Common myeloid progenitor, CD34-positive (primary cell): ENCODE measurements around the gene SRRM3.
"Not testable (repeated sequence)": the region's sequence is repeated elsewhere in the genome, so short reads cannot be mapped to it uniquely, and the experiment has no call there.

Experiments used
- CTCF ChIA-PET: fragments of 350-600 bp; sonication (Branson Sonifier 250); formaldehyde crosslinking; loops from one replicate; lab custom pipeline; 2021; ENCODE audit warnings: antibody characterized with exemption; lab: Charles Lee
- POLR2A ChIA-PET: fragments of 350-600 bp; sonication (Branson Sonifier 250); formaldehyde crosslinking; loops from one replicate; lab custom pipeline; 2021; ENCODE audit warnings: antibody characterized with exemption; lab: Charles Lee
- DNase-seq, 3 donors: peaks; one replicate each; pipeline versions ENCODE4 v3.0.0 to v3.0.0-alpha.2; 2013
- H3K27ac ChIP-seq, 2 experiments: 1 replicate in 1 of 2; 2 replicates in 1 of 2; pipeline ENCODE4 v1.7.0; 2013; ENCODE audit warnings: inconsistent platforms in 2 of 2, low read length in 2 of 2, mild to moderate bottlenecking in 2 of 2, low read depth in 1 of 2, moderate library complexity in 1 of 2; ENCODE audit not compliant: severe bottlenecking in 2 of 2, insufficient read depth in 1 of 2, poor library complexity in 1 of 2
- H3K27me3 ChIP-seq, 5 experiments: replicated peaks in 2 of 5; 1 replicate in 3 of 5; 2 replicates in 2 of 5; pipeline versions ENCODE4 v1.6.1 to v1.7.0; 2013; ENCODE audit warnings: low read length in 4 of 5, mild to moderate bottlenecking in 2 of 5, moderate library complexity in 2 of 5, inconsistent platforms in 1 of 5; ENCODE audit not compliant: insufficient read depth in 5 of 5, control insufficient read depth in 4 of 5
- H3K36me3 ChIP-seq, 4 experiments: 1 replicate in 2 of 4; 2 replicates in 2 of 4; pipeline versions ENCODE4 v1.6.1 to v1.7.0; 2013; ENCODE audit warnings: low read length in 3 of 4, control low read depth in 1 of 4, mild to moderate bottlenecking in 1 of 4; ENCODE audit not compliant: control insufficient read depth in 4 of 4, insufficient read depth in 4 of 4
- H3K4me1 ChIP-seq, 4 experiments: 1 replicate in 3 of 4; 2 replicates in 1 of 4; pipeline versions ENCODE4 v1.6.1 to v1.7.1; 2013; ENCODE audit warnings: low read length in 3 of 4, mild to moderate bottlenecking in 3 of 4, control low read depth in 1 of 4, inconsistent platforms in 1 of 4, moderate library complexity in 1 of 4; ENCODE audit not compliant: control insufficient read depth in 4 of 4, insufficient read depth in 4 of 4; ENCODE audit errors: control extremely low read depth in 1 of 4
- H3K4me3 ChIP-seq, 7 experiments: 1 replicate in 4 of 7; 2 replicates in 3 of 7; pipeline versions ENCODE4 v1.5.1 to v1.7.0; 2013; ENCODE audit warnings: mild to moderate bottlenecking in 7 of 7, low read length in 6 of 7, moderate library complexity in 6 of 7, inconsistent platforms in 2 of 7, low read depth in 2 of 7, control low read depth in 1 of 7; ENCODE audit not compliant: insufficient read depth in 4 of 7, control insufficient read depth in 1 of 7; ENCODE audit errors: extremely low read depth in 1 of 7
- H3K9me3 ChIP-seq, 5 experiments: 1 replicate in 4 of 5; 2 replicates in 1 of 5; pipeline versions ENCODE4 v1.6.1 to v1.7.1; 2013; ENCODE audit warnings: low read length in 4 of 5, mild to moderate bottlenecking in 2 of 5, inconsistent platforms in 1 of 5, low read depth in 1 of 5, moderate library complexity in 1 of 5; ENCODE audit not compliant: control insufficient read depth in 4 of 5, insufficient read depth in 2 of 5; ENCODE audit errors: control extremely low read depth in 1 of 5
- WGBS: methylation state at CpG from one replicate; pipeline ENCODE4 v1.1.5; 2013; ENCODE audit not compliant: insufficient coverage; 5-methylcytosine and 5-hydroxymethylcytosine counted together

SRRM3 gene

DNA sequence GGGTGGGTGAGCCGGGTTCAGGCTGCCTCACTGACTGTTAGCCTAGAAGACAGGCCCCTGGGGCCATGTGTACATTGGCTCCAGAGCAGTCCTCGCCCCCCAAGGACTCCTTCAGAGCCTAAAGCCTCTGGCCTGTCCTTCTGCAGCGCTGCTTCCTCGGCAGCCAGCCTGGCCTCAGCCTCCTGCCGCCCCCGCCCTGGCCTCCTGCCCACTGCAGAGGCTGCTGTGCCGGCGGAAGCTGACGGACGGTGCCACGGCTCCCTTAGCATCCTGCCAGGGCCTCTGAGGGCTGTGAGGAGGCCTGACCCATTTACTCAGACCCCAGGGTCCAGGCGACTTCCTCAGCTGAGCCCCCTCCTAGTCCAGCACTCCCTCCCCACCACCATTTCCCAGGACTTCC lies 4.9 kb downstream of the SRRM3 start:
- H3K27me3 ChIP-seq: peaks cover 0 to 32% (median 3%) of the 10 kb centered on the region in 5 experiments
- DNase-seq: no peak
- WGBS: 69% methylated on average over 12 of the region's 12 CpGs
- peaks cover 0 to 6% (median 2%) of the 10 kb centered on the region in 4 experiments for H3K4me1 ChIP-seq
- H3K36me3 ChIP-seq: no peaks in the 10 kb centered on the region
- H3K4me3 ChIP-seq: no peak overlapping the region
- H3K9me3 ChIP-seq: no peaks in the 10 kb centered on the region
- no peak overlapping the region for H3K27ac ChIP-seq
- ChIA-PET CTCF (interaction anchor here (0.5 to 1.2 kb wide), 2 partner anchors 9 to 83 kb away, joined by 3 to 4 read pairs; no protein-coding TSS in a partner anchor), POLR2A (no interaction called here)

DNA sequence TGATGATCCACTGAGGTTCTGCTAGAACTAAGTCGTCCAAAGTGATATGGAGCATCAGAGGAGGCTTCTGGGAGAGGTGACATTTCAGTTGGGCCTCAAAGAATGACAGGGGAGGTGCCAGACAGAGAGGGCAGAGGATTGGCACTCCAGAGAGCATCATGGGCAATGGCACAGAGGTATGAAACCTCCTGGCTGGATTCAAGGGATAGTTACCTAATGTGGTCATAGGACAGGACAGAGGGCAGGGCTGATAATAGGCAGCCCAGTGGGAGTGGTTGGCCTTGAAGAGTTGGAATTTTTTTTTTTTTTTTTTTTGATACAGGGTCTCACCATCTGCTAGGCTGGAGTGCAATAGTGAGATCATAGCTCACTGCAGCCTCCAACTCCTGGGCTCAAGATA lies 7.6 kb downstream of the SRRM3 start:
- Histone ChIP-seq H3K36me3 (no peaks in the 10 kb centered on the region), H3K9me3 (no peaks in the 10 kb centered on the region), H3K27me3 (peaks cover 0 to 23% (median 6%) of the 10 kb centered on the region in 5 experiments), H3K4me3 (no peak overlapping the region), H3K27ac (no peak overlapping the region), H3K4me1 (no peaks in the 10 kb centered on the region)
- 70% methylated on average over 1 of the region's 1 CpG for WGBS
- POLR2A ChIA-PET: no interaction called here
- CTCF ChIA-PET: interaction anchor here (0.9 kb wide), 1 partner anchor 9 kb away, joined by 3 read pairs; no protein-coding TSS in a partner anchor
- DNase-seq: no peak

DNA sequence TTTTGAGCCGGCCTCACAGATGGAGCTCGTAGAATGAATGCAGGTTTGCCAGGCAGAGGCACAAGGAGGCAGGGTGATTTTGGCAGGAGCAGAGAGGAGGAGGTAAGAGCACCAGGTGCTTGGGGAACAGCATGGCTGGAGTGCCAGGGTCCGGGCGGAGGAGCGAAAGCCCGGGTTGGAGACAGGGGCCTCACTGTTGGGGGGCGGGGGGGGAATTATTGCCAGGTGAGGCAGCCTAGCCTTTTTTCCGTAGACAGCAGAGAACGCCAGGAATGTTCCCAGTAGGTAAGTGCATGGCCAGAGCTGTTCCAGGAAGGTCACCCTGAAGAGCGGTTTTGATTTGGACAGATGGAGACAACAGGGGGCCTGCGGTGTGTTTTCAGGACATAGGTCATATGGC lies 9.5 kb downstream of the SRRM3 start:
- no peak overlapping the region for H3K4me3 ChIP-seq
- CTCF ChIA-PET: interaction anchor here (1.0 kb wide), 1 partner anchor 9 kb away, joined by 3 read pairs; no protein-coding TSS in a partner anchor
- no peak for DNase-seq
- no peak overlapping the region for H3K27ac ChIP-seq
- 66% methylated on average over 7 of the region's 11 CpGs for WGBS
- no peaks in the 10 kb centered on the region for H3K4me1 ChIP-seq
- peaks cover 0 to 24% (median 7%) of the 10 kb centered on the region in 5 experiments for H3K27me3 ChIP-seq
- H3K36me3 ChIP-seq: no peaks in the 10 kb centered on the region
- POLR2A ChIA-PET: no interaction called here
- no peaks in the 10 kb centered on the region for H3K9me3 ChIP-seq

DNA sequence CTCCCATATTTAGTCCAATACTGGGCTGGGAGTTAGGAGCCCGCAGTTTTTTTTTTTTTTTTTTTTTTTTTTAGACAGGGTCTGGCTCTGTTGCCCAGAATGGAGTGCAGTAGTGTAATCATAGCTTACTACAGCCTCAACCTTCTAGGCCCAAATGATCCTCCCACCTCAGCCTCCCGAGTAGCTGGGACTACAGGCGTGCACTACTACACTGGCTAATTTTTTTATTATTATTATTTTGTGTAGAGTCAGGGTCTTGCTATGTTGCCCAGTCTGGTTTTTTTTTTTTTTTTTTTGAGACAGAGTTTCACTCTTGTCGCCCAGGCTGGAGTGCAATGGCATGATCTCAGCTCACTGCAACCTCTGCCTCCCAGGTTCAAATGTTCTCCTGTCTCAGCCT lies 13.7 kb downstream of the SRRM3 start:
- CTCF ChIA-PET: interaction anchor here (1.9 kb wide), 1 partner anchor 9 kb away, joined by 4 read pairs; no protein-coding TSS in a partner anchor
- not testable (repeated sequence) for DNase-seq, H3K4me3 ChIP-seq, H3K9me3 ChIP-seq, H3K27ac ChIP-seq, H3K36me3 ChIP-seq, H3K4me1 ChIP-seq
- H3K27me3 ChIP-seq: peaks cover 2 to 43% (median 13%) of the 10 kb centered on the region in 5 experiments
- POLR2A ChIA-PET: interaction anchor here (0.6 kb wide), 1 partner anchor 102 kb away, joined by 4 read pairs; no protein-coding TSS in a partner anchor
- no CpG with 5 or more reads among the region's 4 CpGs for WGBS

DNA sequence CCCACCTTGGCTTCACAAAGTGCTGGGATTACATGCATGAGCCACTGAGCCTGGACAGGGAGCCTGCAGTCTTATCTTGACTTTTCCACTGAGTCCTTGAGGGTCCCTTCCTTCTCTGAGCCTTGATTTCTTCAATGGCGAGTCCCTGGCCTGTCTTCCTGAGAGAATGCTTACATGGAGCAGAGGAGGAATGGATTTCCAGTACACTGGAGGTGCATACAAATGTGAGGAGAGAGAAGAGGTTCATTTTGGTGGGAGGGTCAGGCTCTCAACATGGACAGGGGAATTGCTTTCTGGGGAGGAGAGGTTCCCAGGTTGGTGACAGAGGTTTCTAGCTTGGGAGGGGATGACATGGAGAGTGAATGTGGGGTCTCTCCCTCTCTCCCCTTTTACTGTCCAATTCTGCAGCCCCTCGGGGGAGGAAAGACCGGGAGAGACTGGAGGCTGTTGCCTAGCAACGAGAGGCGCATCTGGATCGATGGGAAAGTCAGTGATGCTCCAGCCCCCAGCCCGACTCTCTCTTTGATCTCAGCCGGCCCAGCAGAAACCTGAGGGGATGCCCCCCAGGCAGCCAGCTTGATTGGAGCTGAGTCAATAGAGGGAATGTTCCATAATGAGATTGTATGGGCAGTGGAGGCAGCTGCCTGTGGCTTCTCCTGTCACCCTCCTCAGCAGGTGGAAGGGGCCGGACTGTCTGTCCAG lies 14.8 kb downstream of the SRRM3 start:
- no peaks in the 10 kb centered on the region for H3K9me3 ChIP-seq
- H3K27me3 ChIP-seq: peaks cover 2 to 45% (median 13%) of the 10 kb centered on the region in 5 experiments
- 32% methylated on average over 6 of the region's 9 CpGs for WGBS
- no peak overlapping the region for H3K4me3 ChIP-seq
- H3K36me3 ChIP-seq: no peaks in the 10 kb centered on the region
- CTCF ChIA-PET: interaction anchor here (0.6 to 1.9 kb wide), 3 partner anchors 8 to 1078 kb away, joined by 3 to 4 read pairs (median 3); partner anchors contain the start of gene SRRM3
- H3K4me1 ChIP-seq: no peaks in the 10 kb centered on the region
- no peak overlapping the region for H3K27ac ChIP-seq
- DNase-seq: no peak
- POLR2A ChIA-PET: no interaction called here

DNA sequence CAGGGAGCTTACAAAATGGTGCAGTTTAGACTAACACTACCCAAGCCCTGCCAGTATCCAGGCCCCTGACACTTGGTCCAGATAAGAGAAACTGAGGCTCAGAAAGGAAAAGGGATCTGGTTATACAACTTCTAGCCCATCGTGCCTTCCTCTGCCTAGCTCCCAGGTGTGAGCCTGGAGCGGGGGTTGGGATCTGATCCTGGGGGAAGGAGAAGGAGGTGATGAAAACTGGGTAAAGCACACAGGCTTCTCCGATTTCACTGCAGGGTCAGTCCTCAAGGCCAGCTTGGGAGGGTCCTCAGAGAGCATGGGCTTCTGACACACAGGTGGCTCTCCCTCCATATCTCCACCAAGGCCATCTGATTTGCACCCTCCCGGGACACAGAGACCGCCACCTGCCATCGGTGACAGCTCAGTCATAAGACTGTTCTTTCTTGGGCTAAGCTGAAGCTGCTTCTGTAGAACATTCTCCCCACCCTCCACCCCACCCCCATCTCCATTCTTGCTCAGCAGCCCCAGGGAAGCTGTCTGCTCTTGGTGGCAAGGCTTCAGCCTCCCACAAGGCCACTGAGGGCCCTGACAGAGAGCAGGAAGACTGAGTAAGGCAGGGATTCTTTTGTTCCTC lies 16.4 kb downstream of the SRRM3 start:
- 58% methylated on average over 4 of the region's 6 CpGs for WGBS
- CTCF ChIA-PET: no interaction called here
- no peaks in the 10 kb centered on the region for H3K4me1 ChIP-seq
- H3K27ac ChIP-seq: no peak overlapping the region
- H3K36me3 ChIP-seq: no peaks in the 10 kb centered on the region
- no peaks in the 10 kb centered on the region for H3K9me3 ChIP-seq
- peaks cover 2 to 59% (median 14%) of the 10 kb centered on the region in 5 experiments for H3K27me3 ChIP-seq
- POLR2A ChIA-PET: no interaction called here
- no peak overlapping the region for H3K4me3 ChIP-seq
- no peak for DNase-seq
